AG20443 (cell line): Measurements from ENCODE around the gene MALRD1.

Experiments used
- DNase-seq: peaks from one replicate; pipeline ENCODE4 v3.0.0; 2012; ENCODE audit warnings: low spot score, mixed read lengths

The MALRD1 gene

GRCh38 chr10:19373988-19374387 lies 325.4 kb downstream of the MALRD1 start:
- no peak for DNase-seq

- DNase-seq = no peak
These were observed 337.3 kb downstream of the MALRD1 start for GRCh38 chr10:19385846-19386450.

GRCh38 chr10:19408924-19409323 lies 360.3 kb downstream of the MALRD1 start:
- DNase-seq = no peak

- no peak for DNase-seq
These were observed 362.5 kb downstream of the MALRD1 start for GRCh38 chr10:19411119-19411518.

GRCh38 chr10:19412531-19412930 lies 363.9 kb downstream of the MALRD1 start:
- DNase-seq = peak; percentile 5

GRCh38 chr10:19416164-19416563 lies 367.6 kb downstream of the MALRD1 start:
- DNase-seq = no peak

GRCh38 chr10:19417740-19418139 lies 369.1 kb downstream of the MALRD1 start:
- no peak for DNase-seq

- DNase-seq = no peak
These were observed 373.1 kb downstream of the MALRD1 start for GRCh38 chr10:19421674-19422073.

GRCh38 chr10:19426034-19426433 lies 377.4 kb downstream of the MALRD1 start:
- no peak for DNase-seq

- no peak for DNase-seq
These were observed 383.2 kb downstream of the MALRD1 start for GRCh38 chr10:19431622-19432351.

- no peak for DNase-seq
These were observed 401.3 kb downstream of the MALRD1 start for GRCh38 chr10:19449860-19450259.

- no peak for DNase-seq
These were observed 402.8 kb downstream of the MALRD1 start for GRCh38 chr10:19451356-19451755.

- DNase-seq = no peak
These were observed 403.3 kb downstream of the MALRD1 start for GRCh38 chr10:19451937-19452336.

GRCh38 chr10:19453967-19454366 lies 405.4 kb downstream of the MALRD1 start:
- no peak for DNase-seq

GRCh38 chr10:19461588-19461987 lies 413.0 kb downstream of the MALRD1 start:
- DNase-seq = no peak

GRCh38 chr10:19466709-19467108 lies 418.1 kb downstream of the MALRD1 start:
- DNase-seq = no peak

- no peak for DNase-seq
These were observed 419.8 kb downstream of the MALRD1 start for GRCh38 chr10:19468413-19468812.

GRCh38 chr10:19469521-19469920 lies 420.9 kb downstream of the MALRD1 start:
- DNase-seq = no peak

GRCh38 chr10:19479854-19480253 lies 431.3 kb downstream of the MALRD1 start:
- DNase-seq = no peak

GRCh38 chr10:19480353-19480752 lies 431.8 kb downstream of the MALRD1 start:
- DNase-seq = no peak

GRCh38 chr10:19483421-19483820 lies 434.8 kb downstream of the MALRD1 start:
- DNase-seq = no peak

- DNase-seq = peak; percentile 6
These were observed 440.1 kb downstream of the MALRD1 start for GRCh38 chr10:19488592-19489280.

- no peak for DNase-seq
These were observed 442.6 kb downstream of the MALRD1 start for GRCh38 chr10:19491166-19491565.
